Measurements from ENCODE around the gene LDHAL6B.

The LDHAL6B gene

DNA sequence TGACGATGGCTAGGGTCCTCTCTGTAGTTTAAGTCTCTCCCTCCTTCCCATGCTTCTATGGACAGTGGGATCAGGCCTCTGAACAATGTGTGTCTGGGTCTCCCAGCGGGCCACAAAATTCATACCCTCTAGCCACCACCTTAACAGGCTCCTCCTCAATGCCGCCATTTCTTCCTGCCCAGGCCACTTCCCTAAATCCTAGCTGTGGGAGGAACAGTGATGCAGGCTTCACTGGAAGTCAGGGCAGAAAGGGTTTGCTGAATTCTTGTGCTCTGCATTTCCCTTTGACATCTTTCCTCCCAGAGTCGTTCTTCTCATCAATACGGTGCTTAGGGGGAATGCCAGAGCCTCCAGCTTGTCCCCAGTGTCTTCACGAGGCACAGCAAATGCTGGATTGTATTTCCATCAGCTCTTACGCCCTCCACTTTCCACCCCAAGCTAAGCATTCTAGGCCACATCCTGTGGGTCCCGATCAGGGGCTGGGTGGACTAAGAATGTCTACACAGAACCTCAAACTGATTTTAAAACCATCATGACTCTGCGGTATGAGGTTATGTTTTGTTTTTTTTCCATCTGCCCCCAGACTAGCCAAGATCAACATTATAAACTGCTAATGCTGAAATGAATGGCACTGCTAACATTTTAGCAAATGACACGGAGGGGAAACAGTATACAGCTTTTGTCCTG is 11.9 kb upstream of the LDHAL6B start:
- Histone ChIP-seq H3K27ac (ENCODE audit: low read depth, low read length) (no peak overlapping the region), H3K9me3 (ENCODE audit: control insufficient read depth in 5 of 5, low read length in 5 of 5) (no peaks in the 10 kb centered on the region), H3K4me3 (ENCODE audit: low read depth in 1 of 5, low read length in 5 of 5) (no peak overlapping the region), H3K27me3 (ENCODE audit: control insufficient read depth in 5 of 5, insufficient read depth in 4 of 5, low read length in 5 of 5) (no peaks in the 10 kb centered on the region), H3K36me3 (ENCODE audit: control insufficient read depth in 5 of 5, insufficient read depth in 5 of 5, low read length in 5 of 5) (peaks cover 4 to 60% (median 36%) of the 10 kb centered on the region in 5 donors), H3K9ac (ENCODE audit: low read length in 5 of 5) (no peak overlapping the region), H3K4me1 (ENCODE audit: control insufficient read depth in 5 of 5, insufficient read depth in 5 of 5, low read length in 5 of 5) (no peaks in the 10 kb centered on the region)

DNA sequence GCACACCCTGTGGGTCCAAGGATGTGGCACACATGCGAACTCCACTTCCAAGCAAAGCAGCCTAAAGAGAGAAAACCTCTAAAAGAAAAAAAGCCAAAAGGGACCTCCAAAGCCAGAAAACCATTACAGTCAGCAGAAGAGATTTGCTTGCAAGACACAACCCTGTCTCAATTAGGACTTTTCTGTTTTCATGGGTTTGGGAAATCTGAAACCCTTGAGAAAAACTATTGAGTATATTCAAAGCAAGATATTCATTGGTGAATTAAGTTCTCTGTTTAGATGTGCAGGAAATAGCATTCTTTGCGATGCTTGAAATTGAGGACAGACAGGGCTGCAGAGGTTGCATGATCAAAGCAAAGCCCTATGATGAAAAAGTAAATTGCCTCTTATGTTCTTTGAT is 10.2 kb upstream of the LDHAL6B start:
- H3K36me3 ChIP-seq (ENCODE audit: control insufficient read depth in 5 of 5, insufficient read depth in 5 of 5, low read length in 5 of 5), result peaks cover 4 to 61% (median 31%) of the 10 kb centered on the region in 5 donors

DNA sequence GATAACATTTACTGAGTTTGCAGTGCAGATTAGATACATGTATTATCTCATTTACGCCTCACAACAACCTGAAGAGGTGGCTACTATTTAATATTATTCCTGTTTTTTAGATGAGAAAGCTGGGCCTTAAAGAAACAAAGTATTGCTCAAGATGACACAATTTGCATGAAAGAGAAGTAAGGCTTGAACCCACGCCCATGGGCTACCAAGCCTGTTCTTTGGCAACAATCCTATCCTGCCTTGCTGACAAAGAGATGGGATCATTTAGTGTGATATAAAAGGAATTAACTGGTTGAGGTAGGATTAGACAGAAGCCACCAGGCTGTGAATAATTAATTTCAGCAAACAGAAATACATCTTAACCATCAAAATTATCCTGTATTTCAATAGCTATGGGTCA is 9.2 kb upstream of the LDHAL6B start:
- H3K9ac ChIP-seq (ENCODE audit: low read length in 5 of 5), result no peak overlapping the region
- H3K4me1 ChIP-seq (ENCODE audit: control insufficient read depth in 5 of 5, insufficient read depth in 5 of 5, low read length in 5 of 5), result peaks cover 0 to 5% (median 0%) of the 10 kb centered on the region in 5 donors
- no peaks in the 10 kb centered on the region for H3K27me3 ChIP-seq (ENCODE audit: control insufficient read depth in 5 of 5, insufficient read depth in 4 of 5, low read length in 5 of 5)
- no peak overlapping the region for H3K27ac ChIP-seq (ENCODE audit: low read depth, low read length)
- no peak overlapping the region for H3K4me3 ChIP-seq (ENCODE audit: low read depth in 1 of 5, low read length in 5 of 5)
- peaks cover 4 to 64% (median 37%) of the 10 kb centered on the region in 5 donors for H3K36me3 ChIP-seq (ENCODE audit: control insufficient read depth in 5 of 5, insufficient read depth in 5 of 5, low read length in 5 of 5)
- no peaks in the 10 kb centered on the region for H3K9me3 ChIP-seq (ENCODE audit: control insufficient read depth in 5 of 5, low read length in 5 of 5)

More for the DNA sequence above, 10.2 kb upstream of the LDHAL6B start:
- no peaks in the 10 kb centered on the region for H3K9me3 ChIP-seq (ENCODE audit: control insufficient read depth in 5 of 5, low read length in 5 of 5)
- peaks cover 0 to 5% (median 0%) of the 10 kb centered on the region in 5 donors for H3K4me1 ChIP-seq (ENCODE audit: control insufficient read depth in 5 of 5, insufficient read depth in 5 of 5, low read length in 5 of 5)
- no peak overlapping the region for H3K9ac ChIP-seq (ENCODE audit: low read length in 5 of 5)
- no peak overlapping the region for H3K4me3 ChIP-seq (ENCODE audit: low read depth in 1 of 5, low read length in 5 of 5)
- H3K27ac ChIP-seq (ENCODE audit: low read depth, low read length), result no peak overlapping the region
- H3K27me3 ChIP-seq (ENCODE audit: control insufficient read depth in 5 of 5, insufficient read depth in 4 of 5, low read length in 5 of 5), result no peaks in the 10 kb centered on the region

DNA sequence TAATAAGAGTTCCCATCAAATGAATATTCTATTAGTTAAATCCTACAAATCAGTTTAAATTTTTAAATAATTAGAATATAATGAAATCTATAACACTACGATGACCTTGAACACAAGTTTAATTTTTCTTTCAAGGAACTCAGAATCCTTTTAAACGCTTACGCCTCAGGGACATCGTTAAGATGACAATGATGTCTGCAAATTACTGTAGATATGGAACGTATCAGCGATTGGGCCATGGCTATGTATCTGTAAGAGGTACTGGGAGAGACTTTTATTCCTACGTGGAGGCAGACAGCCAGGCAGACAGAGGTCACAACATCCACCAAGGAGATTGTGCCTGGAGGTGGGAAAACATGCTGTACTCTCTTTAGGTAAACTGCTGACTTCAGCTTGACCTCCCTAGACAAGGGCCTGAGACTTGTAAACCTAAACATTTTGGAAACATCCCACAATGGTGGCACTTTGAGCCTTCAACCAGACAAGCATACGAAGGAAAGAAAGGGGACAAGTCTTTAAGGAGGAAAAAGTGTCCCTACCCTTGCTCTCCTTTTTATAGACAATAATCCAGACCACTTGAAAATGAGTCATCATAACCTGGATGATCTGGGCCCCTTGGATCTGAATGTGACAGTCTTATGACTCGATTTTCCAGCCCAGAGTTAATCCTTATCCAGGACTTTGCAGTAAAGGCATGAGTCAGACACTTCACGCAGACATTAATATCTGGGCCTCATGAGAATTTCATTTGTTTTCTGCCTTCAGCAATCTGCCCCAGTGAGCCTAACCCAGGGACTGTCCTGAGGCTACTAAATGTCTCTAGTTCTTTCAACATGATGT is 6.8 kb upstream of the LDHAL6B start:
- Histone ChIP-seq H3K9ac (ENCODE audit: low read length in 5 of 5) (no peak overlapping the region), H3K27ac (ENCODE audit: low read depth, low read length) (no peak overlapping the region)

DNA sequence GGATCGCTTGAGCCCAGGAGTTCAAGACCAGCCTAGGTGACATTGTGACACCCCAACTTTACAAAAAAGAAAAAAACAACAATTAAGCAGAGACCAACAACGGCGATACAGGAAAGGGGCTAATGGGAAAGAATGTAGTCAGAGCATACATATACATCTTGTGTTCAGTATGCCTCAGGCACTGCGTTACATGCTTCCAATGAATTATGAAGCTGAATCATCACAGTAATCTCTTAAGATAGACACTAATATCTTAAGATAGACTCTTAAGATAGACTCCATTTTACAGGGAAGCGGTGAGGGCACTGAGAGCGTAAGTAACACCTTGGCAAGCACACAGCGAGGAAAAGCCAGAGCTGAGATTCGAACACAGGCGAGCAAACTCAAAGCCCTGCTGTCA is 6.1 kb upstream of the LDHAL6B start:
- Histone ChIP-seq H3K27ac (ENCODE audit: low read depth, low read length) (no peak overlapping the region), H3K4me3 (ENCODE audit: low read depth in 1 of 5, low read length in 5 of 5) (no peak overlapping the region), H3K36me3 (ENCODE audit: control insufficient read depth in 5 of 5, insufficient read depth in 5 of 5, low read length in 5 of 5) (peaks cover 4 to 58% (median 28%) of the 10 kb centered on the region in 5 donors), H3K9ac (ENCODE audit: low read length in 5 of 5) (no peak overlapping the region), H3K27me3 (ENCODE audit: control insufficient read depth in 5 of 5, insufficient read depth in 4 of 5, low read length in 5 of 5) (no peaks in the 10 kb centered on the region), H3K9me3 (ENCODE audit: control insufficient read depth in 5 of 5, low read length in 5 of 5) (no peaks in the 10 kb centered on the region), H3K4me1 (ENCODE audit: control insufficient read depth in 5 of 5, insufficient read depth in 5 of 5, low read length in 5 of 5) (peaks cover 0 to 11% (median 0%) of the 10 kb centered on the region in 5 donors)

More for the DNA sequence above, 6.8 kb upstream of the LDHAL6B start:
- Histone ChIP-seq H3K4me1 (ENCODE audit: control insufficient read depth in 5 of 5, insufficient read depth in 5 of 5, low read length in 5 of 5) (peaks cover 0 to 11% (median 0%) of the 10 kb centered on the region in 5 donors), H3K27me3 (ENCODE audit: control insufficient read depth in 5 of 5, insufficient read depth in 4 of 5, low read length in 5 of 5) (no peaks in the 10 kb centered on the region), H3K36me3 (ENCODE audit: control insufficient read depth in 5 of 5, insufficient read depth in 5 of 5, low read length in 5 of 5) (peaks cover 4 to 58% (median 26%) of the 10 kb centered on the region in 5 donors), H3K4me3 (ENCODE audit: low read depth in 1 of 5, low read length in 5 of 5) (no peak overlapping the region), H3K9me3 (ENCODE audit: control insufficient read depth in 5 of 5, low read length in 5 of 5) (no peaks in the 10 kb centered on the region)

DNA sequence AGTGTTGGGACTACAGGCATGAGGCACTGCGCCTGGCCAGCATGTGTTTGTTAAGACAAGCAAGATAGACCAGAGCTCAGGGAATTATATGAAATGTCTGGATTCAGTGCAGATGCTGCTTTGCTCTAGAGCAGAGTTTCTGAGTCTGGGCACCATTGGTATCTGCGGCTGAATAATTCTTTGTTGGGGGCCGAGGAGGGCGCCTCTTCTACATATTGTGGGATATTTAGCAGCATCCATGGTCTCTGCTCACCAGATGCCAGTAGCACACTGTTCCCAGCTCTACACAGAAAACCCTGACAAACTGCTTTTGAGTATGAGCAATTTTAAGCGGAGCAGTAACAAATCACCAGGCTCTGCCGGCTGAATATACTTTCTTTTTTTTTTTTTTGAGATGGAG is 3.6 kb upstream of the LDHAL6B start:
- Histone ChIP-seq H3K27me3 (ENCODE audit: control insufficient read depth in 5 of 5, insufficient read depth in 4 of 5, low read length in 5 of 5) (no peaks in the 10 kb centered on the region), H3K27ac (ENCODE audit: low read depth, low read length) (no peak overlapping the region), H3K4me1 (ENCODE audit: control insufficient read depth in 5 of 5, insufficient read depth in 5 of 5, low read length in 5 of 5) (peaks cover 0 to 11% (median 0%) of the 10 kb centered on the region in 5 donors), H3K9ac (ENCODE audit: low read length in 5 of 5) (no peak overlapping the region), H3K9me3 (ENCODE audit: control insufficient read depth in 5 of 5, low read length in 5 of 5) (no peaks in the 10 kb centered on the region), H3K4me3 (ENCODE audit: low read depth in 1 of 5, low read length in 5 of 5) (no peak overlapping the region), H3K36me3 (ENCODE audit: control insufficient read depth in 5 of 5, insufficient read depth in 5 of 5, low read length in 5 of 5) (peaks cover 4 to 73% (median 48%) of the 10 kb centered on the region in 5 donors)

DNA sequence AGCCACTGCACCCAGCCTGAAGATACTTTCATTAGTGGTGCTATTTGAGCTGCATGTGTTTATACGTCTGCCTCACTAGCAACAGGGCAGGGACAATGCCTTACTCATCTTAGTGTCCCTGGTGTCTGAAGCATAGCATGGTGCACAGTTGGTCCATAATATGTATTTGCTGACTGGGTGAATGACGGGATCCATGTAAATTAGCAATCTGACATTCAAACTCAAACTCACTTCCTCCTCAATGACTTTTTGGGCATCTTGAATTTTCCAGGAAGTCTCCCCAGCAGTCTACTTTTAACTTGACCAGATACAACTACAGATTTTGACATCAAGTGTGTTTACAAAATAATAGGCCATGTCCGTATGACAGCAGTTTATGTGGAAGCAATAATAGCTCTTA is 3.0 kb upstream of the LDHAL6B start:
- Histone ChIP-seq H3K27me3 (ENCODE audit: control insufficient read depth in 5 of 5, insufficient read depth in 4 of 5, low read length in 5 of 5) (no peaks in the 10 kb centered on the region), H3K9ac (ENCODE audit: low read length in 5 of 5) (no peak overlapping the region), H3K4me3 (ENCODE audit: low read depth in 1 of 5, low read length in 5 of 5) (no peak overlapping the region), H3K4me1 (ENCODE audit: control insufficient read depth in 5 of 5, insufficient read depth in 5 of 5, low read length in 5 of 5) (peaks cover 0 to 11% (median 0%) of the 10 kb centered on the region in 5 donors), H3K36me3 (ENCODE audit: control insufficient read depth in 5 of 5, insufficient read depth in 5 of 5, low read length in 5 of 5) (peaks cover 4 to 75% (median 51%) of the 10 kb centered on the region in 5 donors), H3K27ac (ENCODE audit: low read depth, low read length) (no peak overlapping the region), H3K9me3 (ENCODE audit: control insufficient read depth in 5 of 5, low read length in 5 of 5) (no peaks in the 10 kb centered on the region)

DNA sequence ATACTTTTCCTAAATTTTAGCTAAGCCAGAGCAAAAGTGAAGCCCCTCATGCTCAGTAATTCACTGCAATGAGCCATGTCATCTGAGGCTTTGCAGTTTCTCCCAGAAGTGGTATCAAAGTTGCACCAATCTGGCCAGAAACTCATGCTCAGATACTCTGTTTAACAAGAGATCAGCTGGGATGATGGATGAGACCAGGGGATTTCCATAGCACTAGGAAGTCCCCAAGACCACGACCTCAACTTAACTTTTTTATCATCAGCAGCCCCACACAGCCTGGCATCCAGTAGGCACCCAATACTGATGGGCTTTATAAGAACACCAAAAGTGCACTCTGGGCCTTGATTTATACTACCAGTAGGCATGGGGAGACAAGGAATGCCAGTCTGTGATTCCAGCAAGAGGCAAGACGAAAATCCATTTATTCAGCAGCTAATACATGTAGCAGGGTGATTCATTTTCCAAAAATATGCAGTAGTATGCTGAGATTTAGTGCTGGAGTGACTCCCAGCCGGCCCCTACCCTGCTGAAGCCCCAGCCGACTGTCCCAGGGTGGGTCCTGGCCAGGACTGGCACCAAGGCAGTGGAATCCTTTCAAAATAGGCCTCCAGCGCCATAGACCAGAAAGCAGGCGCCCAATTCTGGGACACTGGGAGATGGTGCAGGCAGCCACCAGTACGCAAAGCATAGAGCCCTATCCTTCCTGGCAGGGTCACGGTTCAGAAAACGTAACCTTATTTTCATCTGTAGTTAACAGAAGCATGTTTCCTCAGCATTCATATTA is 612 bp upstream of the LDHAL6B start:
- no peak overlapping the region for H3K9ac ChIP-seq (ENCODE audit: low read length in 5 of 5)
- peaks cover 0 to 6% (median 0%) of the 10 kb centered on the region in 5 donors for H3K4me1 ChIP-seq (ENCODE audit: control insufficient read depth in 5 of 5, insufficient read depth in 5 of 5, low read length in 5 of 5)
- H3K4me3 ChIP-seq (ENCODE audit: low read depth in 1 of 5, low read length in 5 of 5), result no peak overlapping the region
- peaks cover 4 to 71% (median 58%) of the 10 kb centered on the region in 5 donors for H3K36me3 ChIP-seq (ENCODE audit: control insufficient read depth in 5 of 5, insufficient read depth in 5 of 5, low read length in 5 of 5)
- no peak overlapping the region for H3K27ac ChIP-seq (ENCODE audit: low read depth, low read length)
- no peaks in the 10 kb centered on the region for H3K27me3 ChIP-seq (ENCODE audit: control insufficient read depth in 5 of 5, insufficient read depth in 4 of 5, low read length in 5 of 5)
- no peaks in the 10 kb centered on the region for H3K9me3 ChIP-seq (ENCODE audit: control insufficient read depth in 5 of 5, low read length in 5 of 5)

DNA sequence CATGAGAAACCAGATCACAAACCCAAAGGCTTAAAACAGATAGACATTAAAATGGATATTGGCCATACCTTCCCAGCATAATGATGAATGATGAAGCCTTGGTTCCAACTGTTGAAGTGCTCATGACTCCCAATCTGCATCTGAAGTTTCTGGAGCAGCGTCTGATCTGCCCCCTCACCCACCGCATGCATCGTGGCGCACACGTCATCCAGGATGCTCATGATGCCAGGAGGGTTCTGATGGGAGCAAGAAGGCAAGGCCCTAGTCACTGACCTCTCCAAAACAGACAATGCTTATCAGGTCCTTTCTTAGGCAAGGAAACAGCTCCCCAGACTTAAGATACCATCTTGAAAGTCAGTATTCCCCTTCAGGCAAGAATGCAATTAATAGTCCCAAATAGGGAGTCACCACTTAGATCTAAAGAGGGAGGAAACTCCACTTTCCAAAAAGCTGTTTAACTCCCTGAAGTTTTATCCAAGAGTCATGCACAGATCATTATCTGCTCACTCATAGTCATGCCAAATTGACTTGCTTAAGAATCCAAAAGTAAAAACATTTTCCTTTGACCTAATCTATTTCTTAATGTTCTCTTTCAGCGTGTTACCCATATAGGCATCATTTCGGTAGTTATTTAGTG is 2.1 kb downstream of the LDHAL6B start:
- Histone ChIP-seq H3K9ac (ENCODE audit: low read length in 5 of 5) (no peak overlapping the region), H3K27ac (ENCODE audit: low read depth, low read length) (no peak overlapping the region), H3K9me3 (ENCODE audit: control insufficient read depth in 5 of 5, low read length in 5 of 5) (no peaks in the 10 kb centered on the region), H3K36me3 (ENCODE audit: control insufficient read depth in 5 of 5, insufficient read depth in 5 of 5, low read length in 5 of 5) (peaks cover 4 to 51% (median 50%) of the 10 kb centered on the region in 5 donors), H3K4me1 (ENCODE audit: control insufficient read depth in 5 of 5, insufficient read depth in 5 of 5, low read length in 5 of 5) (peaks cover 0 to 6% (median 0%) of the 10 kb centered on the region in 5 donors), H3K27me3 (ENCODE audit: control insufficient read depth in 5 of 5, insufficient read depth in 4 of 5, low read length in 5 of 5) (no peaks in the 10 kb centered on the region), H3K4me3 (ENCODE audit: low read depth in 1 of 5, low read length in 5 of 5) (no peak overlapping the region)

Data from subcutaneous abdominal adipose tissue (tissue), 5 donors.